NCI-H128 (cell line): ENCODE measurements around the gene ARID5B.

Source experiments
- DNase-seq: peaks from one replicate; lab custom pipeline; 2025; ENCODE audit not compliant: unreplicated experiment; lab: John Stamatoyannopoulos, UW

The ARID5B gene

GRCh38 chr10:62131724-62132123, 230.2 kb downstream of the ARID5B start:
- DNase-seq, result no peak

- no peak for DNase-seq
Observed at GRCh38 chr10:62133618-62134017, 232.1 kb downstream of the ARID5B start.

DNA sequence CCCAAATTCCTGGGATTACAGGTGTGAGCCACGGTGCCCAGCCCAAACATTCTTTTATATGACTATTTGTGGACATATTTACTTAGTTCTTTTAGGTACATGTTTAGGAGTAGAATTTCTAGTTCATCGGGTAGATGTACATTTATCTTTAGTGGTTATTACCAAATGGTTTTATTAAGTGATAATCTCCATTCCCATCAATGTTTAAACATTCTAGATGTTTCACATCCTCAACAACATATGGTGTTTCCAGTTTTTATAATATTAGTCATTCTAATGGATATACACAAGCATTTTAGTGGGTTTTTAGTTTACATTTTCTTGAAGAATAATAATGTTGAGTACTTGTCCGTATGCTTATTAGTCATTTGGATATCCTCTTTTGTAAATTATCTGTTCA, 235.4 kb downstream of the ARID5B start:
- DNase-seq, result no peak
